ENCODE data around the gene CKB. TPM values are rescaled to one million over a fixed set of nuclear protein-coding genes. Genes with fewer than 3 reads are reported as not detected.

CKB gene
- total and polyA plus RNA-seq, 5 experiments from 2014 or later, result 0.69 to 1.8 TPM; not detected in 3

DNA sequence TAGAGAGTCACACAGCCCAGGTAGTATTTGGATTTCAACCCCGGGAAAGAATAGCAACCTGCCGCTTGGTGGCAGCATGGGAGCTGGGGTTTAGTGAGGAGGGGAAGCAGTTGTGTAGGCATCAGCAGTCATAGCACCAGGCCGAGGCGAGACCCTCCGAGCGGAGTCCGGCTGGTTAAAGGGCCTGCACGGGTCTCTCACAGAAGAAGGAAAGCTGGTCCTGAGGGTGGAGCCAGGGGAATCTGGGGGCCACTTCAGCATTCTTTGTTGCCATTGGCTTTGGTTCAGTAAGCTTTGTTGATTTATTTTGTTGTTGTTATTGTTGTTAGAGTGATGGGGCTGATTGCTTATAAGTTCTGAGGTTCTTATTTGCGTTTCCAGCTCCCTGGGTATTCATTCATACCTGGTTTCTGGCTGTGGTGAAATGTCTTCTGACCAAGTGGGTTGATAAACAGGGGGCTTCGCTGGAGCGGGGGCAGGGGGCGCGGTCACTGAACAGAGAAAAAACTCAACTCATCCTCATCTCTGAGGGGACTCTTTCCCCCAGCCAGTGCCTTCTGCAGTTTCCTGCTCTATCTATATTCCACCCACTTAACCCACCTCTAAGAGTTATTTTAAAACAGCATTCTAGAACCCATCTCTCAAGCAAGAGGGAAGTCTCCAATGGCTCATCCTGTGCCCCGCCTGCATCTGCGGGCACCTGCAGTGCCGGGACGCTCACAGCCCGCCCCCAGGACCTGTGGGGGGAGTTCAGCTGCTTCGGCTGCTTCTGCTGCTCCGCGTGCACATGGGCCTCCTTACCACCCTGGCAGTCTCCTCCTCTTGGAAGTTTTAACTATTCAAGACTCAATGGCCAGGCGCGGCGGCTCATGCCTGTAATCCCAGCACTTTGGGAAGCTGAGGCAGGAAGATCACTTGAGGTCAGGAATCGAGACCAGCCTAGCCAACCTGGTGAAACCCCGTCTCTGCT, 11.6 kb downstream of the CKB start:
- H3K4me1 Mint-ChIP-seq, result peaks cover 0 to 15% (median 5%) of the 10 kb centered on the region in 4 donors
- H3K36me3 Mint-ChIP-seq, result peaks cover 0 to 32% (median 3%) of the 10 kb centered on the region in 3 donors
- POLR2A ChIA-PET, result no interaction called here
- no peaks in the 10 kb centered on the region for H3K27me3 Mint-ChIP-seq
- H3K4me3 Mint-ChIP-seq, result no peak overlapping the region
- ATAC-seq, result no peak
- no peak for DNase-seq
- H3K27ac Mint-ChIP-seq, result peak overlapping the region in 2 of 10 donors; percentile 43 to 45
- H3K9me3 Mint-ChIP-seq, result no peaks in the 10 kb centered on the region

DNA sequence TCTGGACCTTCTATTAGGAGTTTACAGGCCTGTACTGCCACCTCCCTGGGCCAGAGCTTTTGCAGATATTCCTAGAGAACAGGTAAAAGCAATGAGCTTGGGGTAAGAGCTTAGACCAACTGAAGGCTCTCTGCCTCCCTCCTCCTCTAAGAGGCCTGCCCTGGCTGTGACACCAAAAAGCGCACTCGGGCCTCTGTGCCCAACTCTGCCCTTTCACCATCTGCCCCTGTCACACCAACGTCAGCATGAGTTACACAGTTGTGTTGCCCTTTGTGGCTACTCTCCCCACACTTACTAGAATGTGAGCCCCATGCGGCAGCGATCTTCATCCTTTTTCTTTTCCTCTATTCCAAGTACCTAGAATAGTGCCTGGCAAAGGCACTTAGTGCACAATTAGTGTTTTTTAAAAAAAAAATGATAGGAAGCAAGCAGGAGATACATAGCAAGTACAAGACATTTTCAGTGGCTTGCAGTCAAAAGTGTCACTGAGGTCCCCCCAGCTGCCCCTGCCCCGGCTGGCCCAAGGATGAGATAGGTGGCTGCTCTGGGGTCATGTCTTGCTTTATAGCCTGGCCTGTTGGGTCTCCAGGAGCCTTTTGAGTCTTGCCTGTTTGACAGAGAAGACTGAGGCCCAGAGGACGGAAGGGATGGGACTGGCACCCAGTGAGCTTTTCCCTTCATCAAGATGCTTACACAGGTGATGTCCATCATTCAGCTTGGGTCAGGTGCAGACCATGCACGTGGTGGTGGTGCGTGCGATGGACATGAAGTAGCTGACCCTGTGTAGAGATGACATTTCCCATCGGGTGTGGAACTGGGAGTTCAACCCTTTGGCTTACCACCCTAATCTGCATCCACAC, 12.5 kb downstream of the CKB start:
- no peak overlapping the region for H3K4me3 Mint-ChIP-seq
- no peaks in the 10 kb centered on the region for H3K9me3 Mint-ChIP-seq
- H3K27me3 Mint-ChIP-seq, result no peaks in the 10 kb centered on the region
- peaks cover 0 to 40% (median 3%) of the 10 kb centered on the region in 3 donors for H3K36me3 Mint-ChIP-seq
- DNase-seq, result no peak
- POLR2A ChIA-PET, result no interaction called here
- peaks cover 0 to 15% (median 6%) of the 10 kb centered on the region in 4 donors for H3K4me1 Mint-ChIP-seq
- H3K27ac Mint-ChIP-seq, result peak overlapping the region in 4 of 10 donors; percentile 25 to 46 (median 44)
- no peak for ATAC-seq

DNA sequence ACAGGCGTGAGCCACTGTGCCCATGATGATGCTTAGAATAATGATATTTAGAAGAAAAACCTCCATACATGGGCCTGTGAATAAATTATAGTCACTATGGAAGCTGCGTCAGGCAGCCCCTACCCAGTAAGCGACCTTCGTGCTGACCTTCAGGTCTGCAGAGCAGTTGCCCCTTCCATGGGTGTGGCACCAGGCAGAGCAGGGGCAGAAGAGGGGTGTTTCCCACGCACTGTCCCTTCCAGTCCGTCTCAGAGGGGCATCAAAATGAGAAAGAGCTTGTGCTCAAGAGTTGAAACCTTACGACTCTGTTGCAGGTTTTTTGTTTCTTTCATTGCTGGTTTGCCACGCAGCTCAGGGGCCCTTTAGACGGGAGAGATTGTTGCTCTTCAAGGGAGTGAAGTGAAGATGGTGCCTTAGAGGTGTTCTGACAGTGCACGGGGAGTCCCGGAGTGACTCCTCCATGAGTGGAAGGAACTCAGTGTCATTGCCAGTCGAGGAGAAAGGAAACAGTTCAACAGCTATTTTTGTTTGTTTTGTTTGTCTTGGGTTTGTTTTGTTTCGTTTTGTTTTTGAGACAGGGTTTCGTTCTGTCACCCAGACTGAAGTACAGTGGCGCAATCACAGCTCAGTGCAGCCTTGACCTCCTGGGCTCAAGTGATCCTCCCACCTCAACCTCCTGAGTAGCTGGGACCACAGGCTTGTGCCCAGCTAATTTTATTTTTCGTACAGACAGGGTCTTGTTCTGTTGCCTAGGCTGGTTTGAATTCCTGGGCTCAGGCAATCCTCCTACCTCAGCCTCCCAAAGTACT, 13.9 kb downstream of the CKB start:
- DNase-seq, result no peak
- ATAC-seq, result no peak
- H3K27me3 Mint-ChIP-seq, result no peaks in the 10 kb centered on the region
- peaks cover 0 to 54% (median 11%) of the 10 kb centered on the region in 3 donors for H3K36me3 Mint-ChIP-seq
- peak overlapping the region in 4 of 10 donors; percentile 0 to 70 (median 54) for H3K27ac Mint-ChIP-seq
- POLR2A ChIA-PET, result no interaction called here
- H3K4me3 Mint-ChIP-seq, result no peak overlapping the region
- H3K9me3 Mint-ChIP-seq, result no peaks in the 10 kb centered on the region
- H3K4me1 Mint-ChIP-seq, result peaks cover 0 to 9% (median 3%) of the 10 kb centered on the region in 4 donors

DNA sequence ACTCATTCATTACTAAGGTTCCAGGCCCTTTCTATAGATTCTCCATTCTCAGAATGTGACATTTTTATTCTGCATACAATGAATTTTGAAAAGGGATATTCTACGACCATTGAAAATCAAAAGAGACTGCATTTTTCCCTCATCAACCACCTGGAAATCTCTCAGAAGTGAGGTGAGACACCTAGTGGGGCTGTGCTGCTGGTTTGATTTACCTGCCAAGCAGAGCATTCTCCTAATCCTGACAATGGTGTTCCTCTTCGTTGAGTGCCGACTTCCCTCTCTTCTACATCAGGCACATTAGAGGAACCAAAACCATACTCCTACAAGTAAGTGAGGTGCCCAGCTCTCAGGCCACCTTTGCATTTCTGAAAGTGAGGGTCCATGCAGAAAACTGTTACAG, 14.9 kb downstream of the CKB start:
- ATAC-seq (no peak), DNase-seq (no peak)
- Mint-ChIP-seq H3K27ac (peak overlapping the region in 1 of 10 donors; percentile 6), H3K27me3 (no peaks in the 10 kb centered on the region), H3K4me3 (no peak overlapping the region), H3K9me3 (no peaks in the 10 kb centered on the region), H3K4me1 (peaks cover 0 to 9% (median 3%) of the 10 kb centered on the region in 4 donors), H3K36me3 (peaks cover 0 to 64% (median 17%) of the 10 kb centered on the region in 3 donors)
- POLR2A ChIA-PET, result no interaction called here

DNA sequence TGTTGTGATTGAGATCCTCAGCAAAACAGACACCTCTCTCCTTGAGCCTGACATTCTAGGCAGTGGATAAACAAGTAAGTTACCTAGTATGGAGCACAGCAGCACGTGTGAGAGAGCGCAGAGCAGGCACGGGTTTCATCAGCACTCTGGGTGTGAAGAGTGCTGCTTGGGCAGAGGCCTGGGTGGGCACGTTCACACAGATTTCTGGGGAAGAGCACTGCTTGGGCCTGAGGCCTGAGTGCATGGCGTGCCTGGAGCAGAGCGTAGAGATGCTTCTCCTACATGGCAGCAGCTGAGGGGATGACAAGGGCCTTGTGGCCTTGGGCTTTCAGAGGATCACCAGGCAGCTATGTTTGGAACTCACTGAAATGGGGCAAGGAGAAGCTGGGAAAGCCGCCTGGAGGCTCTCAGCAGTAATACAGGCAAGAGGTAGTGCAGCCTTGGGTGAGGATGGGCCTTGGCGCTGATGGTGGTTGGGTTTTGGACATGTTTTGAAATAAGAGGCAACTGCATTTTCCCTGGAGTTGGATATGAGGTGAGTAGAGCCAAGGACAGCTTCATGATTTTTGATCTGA, 17.6 kb downstream of the CKB start:
- H3K4me3 Mint-ChIP-seq, result peak overlapping the region in 1 of 10 donors; percentile 7
- no peaks in the 10 kb centered on the region for H3K9me3 Mint-ChIP-seq
- H3K27ac Mint-ChIP-seq, result peak overlapping the region in 5 of 10 donors; percentile 35 to 75 (median 43)
- H3K4me1 Mint-ChIP-seq, result peaks cover 2 to 8% (median 4%) of the 10 kb centered on the region in 4 donors
- ATAC-seq (no peak), DNase-seq (no peak)
- peaks cover 9 to 72% (median 21%) of the 10 kb centered on the region in 3 donors for H3K36me3 Mint-ChIP-seq
- POLR2A ChIA-PET, result no interaction called here
- no peaks in the 10 kb centered on the region for H3K27me3 Mint-ChIP-seq

DNA sequence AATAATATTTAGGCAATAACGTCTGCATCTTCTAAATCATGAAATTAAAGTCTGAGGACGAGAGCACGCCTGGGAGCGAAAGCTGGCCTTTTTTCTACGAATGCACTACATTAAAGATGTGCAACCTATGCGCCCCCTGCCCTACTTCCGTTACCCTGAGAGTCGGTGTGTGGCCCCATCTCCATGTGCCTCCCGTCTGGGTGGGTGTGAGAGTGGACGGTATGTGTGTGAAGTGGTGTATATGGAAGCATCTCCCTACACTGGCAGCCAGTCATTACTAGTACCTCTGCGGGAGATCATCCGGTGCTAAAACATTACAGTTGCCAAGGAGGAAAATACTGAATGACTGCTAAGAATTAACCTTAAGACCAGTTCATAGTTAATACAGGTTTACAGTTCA, 19.3 kb downstream of the CKB start:
- DNase-seq, result no peak
- Mint-ChIP-seq H3K9me3 (no peaks in the 10 kb centered on the region), H3K4me3 (no peak overlapping the region), H3K27ac (peak overlapping the region in 1 of 10 donors; percentile 66), H3K4me1 (peaks cover 7 to 10% (median 10%) of the 10 kb centered on the region in 4 donors), H3K36me3 (peaks cover 9 to 72% (median 18%) of the 10 kb centered on the region in 3 donors), H3K27me3 (no peaks in the 10 kb centered on the region)
- ATAC-seq, result no peak
- POLR2A ChIA-PET, result interaction anchor here (0.7 kb wide), 1 partner anchor 106 kb away, joined by 3 read pairs; no protein-coding TSS in a partner anchor

DNA sequence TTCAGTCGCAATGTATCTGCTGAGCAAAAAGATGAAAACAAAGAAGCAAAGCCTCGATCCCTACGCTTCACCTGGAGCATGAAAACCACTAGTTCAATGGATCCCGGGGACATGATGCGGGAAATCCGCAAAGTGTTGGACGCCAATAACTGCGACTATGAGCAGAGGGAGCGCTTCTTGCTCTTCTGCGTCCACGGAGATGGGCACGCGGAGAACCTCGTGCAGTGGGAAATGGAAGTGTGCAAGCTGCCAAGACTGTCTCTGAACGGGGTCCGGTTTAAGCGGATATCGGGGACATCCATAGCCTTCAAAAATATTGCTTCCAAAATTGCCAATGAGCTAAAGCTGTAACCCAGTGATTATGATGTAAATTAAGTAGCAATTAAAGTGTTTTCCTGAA, 19.8 kb downstream of the CKB start:
- POLR2A ChIA-PET, result interaction anchor here (0.7 kb wide), 1 partner anchor 106 kb away, joined by 3 read pairs; no protein-coding TSS in a partner anchor
- no peaks in the 10 kb centered on the region for H3K9me3 Mint-ChIP-seq
- peaks cover 9 to 74% (median 18%) of the 10 kb centered on the region in 3 donors for H3K36me3 Mint-ChIP-seq
- peaks cover 7 to 10% (median 10%) of the 10 kb centered on the region in 4 donors for H3K4me1 Mint-ChIP-seq
- H3K27ac Mint-ChIP-seq, result no peak overlapping the region
- H3K4me3 Mint-ChIP-seq, result no peak overlapping the region
- H3K27me3 Mint-ChIP-seq, result no peaks in the 10 kb centered on the region
- ATAC-seq, result no peak
- DNase-seq, result no peak

DNA sequence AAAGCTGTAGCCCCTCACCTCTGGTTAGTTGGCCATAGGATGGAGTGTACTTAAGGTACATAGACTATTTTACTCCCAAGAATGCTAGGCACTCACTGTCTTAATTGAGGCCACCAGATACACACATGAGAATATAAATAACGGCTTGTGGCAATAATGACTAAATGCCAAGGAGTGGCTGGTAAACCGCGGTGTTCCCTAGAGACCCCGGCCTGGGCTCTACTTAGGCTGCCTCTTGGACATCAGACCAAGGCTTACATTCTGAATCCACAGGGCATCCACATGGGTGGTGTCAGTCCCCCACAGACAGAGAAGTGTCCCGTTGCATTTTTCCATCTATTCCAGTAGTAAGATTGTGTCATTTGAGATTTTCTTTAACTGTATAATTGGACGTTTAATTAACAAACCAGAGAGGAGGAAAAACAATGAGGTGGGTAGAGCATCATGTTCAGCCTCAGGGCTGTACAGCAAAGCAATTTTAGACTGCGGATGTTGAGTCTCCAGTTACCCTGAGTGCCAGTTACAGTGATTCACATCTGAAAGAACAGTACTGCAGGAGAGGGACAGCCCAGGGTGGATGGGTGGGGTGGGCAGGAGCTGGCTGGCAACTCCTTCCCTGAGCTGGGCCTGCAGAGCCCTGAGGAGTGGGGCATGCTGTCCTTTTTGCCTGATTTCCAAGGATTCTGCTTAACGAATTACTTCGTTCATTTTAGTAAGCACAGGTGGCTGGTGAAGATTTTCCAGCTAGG, 20.5 kb downstream of the CKB start:
- no peaks in the 10 kb centered on the region for H3K9me3 Mint-ChIP-seq
- ATAC-seq, result no peak
- H3K27ac Mint-ChIP-seq, result peak overlapping the region in 2 of 10 donors; percentile 10 to 87
- H3K4me1 Mint-ChIP-seq, result peaks cover 7 to 10% (median 9%) of the 10 kb centered on the region in 4 donors
- no peak overlapping the region for H3K4me3 Mint-ChIP-seq
- POLR2A ChIA-PET, result no interaction called here
- H3K27me3 Mint-ChIP-seq, result no peaks in the 10 kb centered on the region
- DNase-seq, result no peak
- peaks cover 9 to 75% (median 19%) of the 10 kb centered on the region in 3 donors for H3K36me3 Mint-ChIP-seq

DNA sequence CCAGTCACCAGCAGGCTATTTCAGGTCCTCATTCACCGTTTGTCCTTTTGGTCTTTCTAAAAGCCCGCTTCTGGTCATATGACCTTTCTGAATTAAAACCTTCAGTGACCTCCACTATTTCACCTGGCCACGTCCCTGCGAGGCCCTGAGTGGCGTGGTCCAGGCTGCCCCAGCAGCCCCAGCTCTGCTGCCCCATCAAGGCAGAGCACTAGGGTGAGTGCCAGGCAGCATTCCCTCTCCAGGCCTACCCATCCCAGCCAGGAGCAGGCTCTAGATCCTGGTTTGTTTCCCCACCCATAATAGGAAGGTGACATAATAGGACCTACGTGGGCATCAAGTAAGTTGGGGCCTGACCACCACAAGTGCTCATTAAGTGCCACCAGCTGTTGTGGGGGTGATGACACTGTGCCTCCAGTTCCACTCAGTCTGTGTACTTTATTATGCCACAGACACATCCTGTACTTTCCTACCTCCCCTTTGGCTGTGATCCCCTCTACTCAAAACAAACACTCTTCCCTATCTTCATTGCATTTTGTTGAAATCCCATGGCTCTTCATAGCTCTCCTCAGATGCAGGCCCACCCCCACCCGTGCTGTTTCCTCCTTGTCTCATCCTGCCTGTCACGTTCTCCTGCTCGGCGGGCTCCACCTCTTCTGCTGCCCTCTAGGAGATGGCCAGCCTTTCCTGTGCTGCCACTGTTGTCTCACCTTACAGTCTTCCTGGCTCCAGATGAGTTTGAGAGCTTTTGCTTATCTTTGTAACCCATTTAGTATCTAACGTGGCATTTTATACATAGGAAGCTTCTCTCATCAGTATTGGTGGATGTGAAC, 21.4 kb downstream of the CKB start:
- POLR2A ChIA-PET, result no interaction called here
- peaks cover 9 to 70% (median 19%) of the 10 kb centered on the region in 3 donors for H3K36me3 Mint-ChIP-seq
- no peaks in the 10 kb centered on the region for H3K27me3 Mint-ChIP-seq
- peak overlapping the region in 6 of 10 donors; percentile 10 to 89 (median 27) for H3K27ac Mint-ChIP-seq
- DNase-seq (no peak), ATAC-seq (no peak)
- H3K9me3 Mint-ChIP-seq, result no peaks in the 10 kb centered on the region
- no peak overlapping the region for H3K4me3 Mint-ChIP-seq
- H3K4me1 Mint-ChIP-seq, result peaks cover 7 to 10% (median 9%) of the 10 kb centered on the region in 4 donors

DNA sequence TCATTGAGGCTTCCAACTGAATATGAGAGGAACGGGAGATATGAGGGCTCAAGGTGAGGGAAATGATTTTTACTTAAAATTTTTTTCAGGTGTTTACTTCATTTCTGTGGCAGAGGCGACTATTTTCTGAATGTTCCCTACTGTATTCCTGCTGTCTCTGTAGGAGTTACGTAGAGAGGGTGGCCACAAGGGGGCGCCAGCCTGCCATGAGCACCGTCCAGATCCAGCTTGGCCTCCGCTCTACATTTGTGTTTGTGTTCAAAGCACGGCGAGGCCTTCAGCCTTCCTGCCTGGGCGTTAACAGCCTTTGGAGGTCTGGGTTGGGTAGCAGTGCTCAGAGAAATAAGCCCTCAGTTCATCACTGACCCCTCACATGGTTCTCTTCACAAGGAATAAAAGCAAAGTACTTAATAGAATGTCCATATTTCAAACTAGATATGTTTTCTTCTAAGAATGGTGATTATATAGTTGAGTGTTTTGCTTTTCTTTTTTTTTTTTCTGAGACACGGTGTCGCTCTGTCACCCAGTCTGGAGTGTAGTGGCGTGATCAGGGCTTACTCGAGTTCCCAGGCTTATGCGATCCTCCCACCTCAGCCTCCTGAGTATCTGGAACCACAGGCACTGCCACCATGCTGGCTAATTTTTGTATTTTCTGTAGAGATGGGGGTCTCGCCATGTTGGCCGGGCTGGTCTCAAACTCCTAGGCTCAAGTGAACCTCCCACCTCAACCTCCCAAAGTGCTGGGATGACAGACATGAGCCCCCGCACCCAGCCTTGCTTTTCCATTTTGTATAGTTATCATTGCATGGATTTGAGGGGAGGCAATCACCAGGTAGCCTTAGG, 22.3 kb downstream of the CKB start:
- no peak overlapping the region for H3K4me3 Mint-ChIP-seq
- H3K9me3 Mint-ChIP-seq, result no peaks in the 10 kb centered on the region
- H3K4me1 Mint-ChIP-seq, result peaks cover 7 to 10% (median 9%) of the 10 kb centered on the region in 4 donors
- ATAC-seq, result peak; percentile 96 to 97
- H3K27ac Mint-ChIP-seq, result peak overlapping the region in 6 of 10 donors; percentile 18 to 89 (median 70)
- H3K27me3 Mint-ChIP-seq, result no peaks in the 10 kb centered on the region
- POLR2A ChIA-PET, result no interaction called here
- DNase-seq, result peak; percentile 56 to 87 (median 74)
- H3K36me3 Mint-ChIP-seq, result peaks cover 9 to 73% (median 19%) of the 10 kb centered on the region in 3 donors

Data from naive thymus-derived CD8-positive, alpha-beta T cell (primary cell).